Activated T-cell treated with anti-CD3 and anti-CD28 coated beads for 1 hour (primary cell): ENCODE measurements around the gene NDC1.
"Not testable (repeated sequence)": the region's sequence is repeated elsewhere in the genome, so short reads cannot be mapped to it uniquely, and the experiment has no call there.

Experiments used
- DNase-seq: peaks from one replicate; pipeline ENCODE4 v3.0.0-alpha.2; 2020; ENCODE audit warnings: low read depth

Gene NDC1

GRCh38 chr1:53822931-53823330 is 15.2 kb downstream of the NDC1 start:
- DNase-seq: no peak

DNA sequence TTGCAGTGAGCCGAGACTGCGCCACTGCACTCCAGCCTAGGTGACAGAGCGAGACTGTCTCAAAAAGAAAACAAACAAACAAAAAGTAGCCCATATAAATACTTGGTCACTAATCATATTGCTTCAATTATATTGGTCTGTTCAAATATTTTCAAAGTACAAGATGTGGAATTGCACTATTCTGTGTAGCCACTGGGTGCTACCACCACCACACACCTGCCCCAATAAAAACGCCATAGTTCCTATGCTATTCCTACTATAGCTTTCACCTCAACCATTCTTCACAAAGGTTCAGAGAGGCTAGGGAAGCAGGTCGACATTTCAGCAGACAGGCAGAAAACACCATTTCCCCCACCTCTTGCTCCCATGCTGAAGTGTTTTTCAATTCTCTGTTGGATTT is 16.7 kb downstream of the NDC1 start:
- no peak for DNase-seq

GRCh38 chr1:53819387-53819786 is 18.7 kb downstream of the NDC1 start:
- no peak for DNase-seq

- DNase-seq: not testable (repeated sequence)
Measured at GRCh38 chr1:53816584-53816983, 21.5 kb downstream of the NDC1 start.

DNA sequence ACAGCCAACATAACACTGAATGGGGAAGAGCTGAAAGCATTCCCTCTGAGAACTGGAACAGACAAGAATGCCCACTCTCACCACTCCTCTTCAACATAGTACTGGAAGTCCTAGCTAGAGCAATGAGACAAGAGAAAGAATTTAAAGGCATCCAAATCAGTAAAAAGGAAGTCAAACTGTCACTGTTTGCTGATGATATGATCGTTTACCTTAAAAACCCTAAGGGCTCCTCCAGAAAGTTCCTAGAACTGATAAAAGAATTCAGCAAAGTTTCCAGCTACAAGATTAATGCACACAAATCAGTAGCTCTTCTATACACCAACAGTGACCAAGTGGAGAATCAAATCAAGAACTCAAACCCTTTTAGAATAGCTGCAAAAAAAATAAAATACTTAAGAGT is 22.6 kb downstream of the NDC1 start:
- not testable (repeated sequence) for DNase-seq

- no peak for DNase-seq
Measured at GRCh38 chr1:53811414-53811851, 26.7 kb downstream of the NDC1 start.

DNA sequence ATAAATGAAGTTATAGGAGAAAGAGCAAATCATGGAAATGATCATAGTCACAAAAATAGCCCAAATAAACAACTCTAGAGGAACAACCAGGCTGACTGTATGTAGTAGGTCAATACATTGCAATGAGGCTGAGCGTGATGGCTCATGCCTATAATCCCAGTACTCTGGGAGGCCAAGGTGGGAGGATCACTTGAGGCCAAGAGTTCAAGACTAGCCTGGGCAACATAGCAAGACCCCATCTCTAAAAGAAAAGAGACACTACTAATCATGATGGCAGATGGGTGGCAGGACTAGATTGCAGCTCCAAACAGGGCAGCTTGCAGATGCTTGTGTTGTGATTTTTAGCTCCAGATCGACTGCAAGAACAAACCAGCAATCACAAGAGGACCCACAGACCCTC is 27.6 kb downstream of the NDC1 start:
- no peak for DNase-seq

DNA sequence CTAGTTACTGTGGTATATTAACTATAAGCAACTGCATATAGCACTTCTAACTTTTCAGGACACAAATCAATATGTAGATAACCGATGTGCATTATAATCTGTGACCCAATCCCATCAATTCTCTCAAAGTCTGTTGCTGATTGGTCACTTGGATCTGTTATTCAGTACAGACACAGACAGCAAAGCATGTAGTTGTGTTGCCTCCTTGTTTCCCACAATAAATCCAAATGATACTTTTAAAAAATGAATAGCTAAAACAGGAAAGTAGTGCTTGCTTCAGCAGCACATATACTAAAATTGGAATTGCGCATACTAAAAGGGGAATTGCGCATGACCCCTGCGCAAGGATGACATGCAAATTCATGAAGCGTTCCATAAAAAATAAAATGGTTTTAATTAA is 28.1 kb downstream of the NDC1 start:
- no peak for DNase-seq

- DNase-seq: no peak
Measured at GRCh38 chr1:53807916-53808315, 30.2 kb downstream of the NDC1 start.

DNA sequence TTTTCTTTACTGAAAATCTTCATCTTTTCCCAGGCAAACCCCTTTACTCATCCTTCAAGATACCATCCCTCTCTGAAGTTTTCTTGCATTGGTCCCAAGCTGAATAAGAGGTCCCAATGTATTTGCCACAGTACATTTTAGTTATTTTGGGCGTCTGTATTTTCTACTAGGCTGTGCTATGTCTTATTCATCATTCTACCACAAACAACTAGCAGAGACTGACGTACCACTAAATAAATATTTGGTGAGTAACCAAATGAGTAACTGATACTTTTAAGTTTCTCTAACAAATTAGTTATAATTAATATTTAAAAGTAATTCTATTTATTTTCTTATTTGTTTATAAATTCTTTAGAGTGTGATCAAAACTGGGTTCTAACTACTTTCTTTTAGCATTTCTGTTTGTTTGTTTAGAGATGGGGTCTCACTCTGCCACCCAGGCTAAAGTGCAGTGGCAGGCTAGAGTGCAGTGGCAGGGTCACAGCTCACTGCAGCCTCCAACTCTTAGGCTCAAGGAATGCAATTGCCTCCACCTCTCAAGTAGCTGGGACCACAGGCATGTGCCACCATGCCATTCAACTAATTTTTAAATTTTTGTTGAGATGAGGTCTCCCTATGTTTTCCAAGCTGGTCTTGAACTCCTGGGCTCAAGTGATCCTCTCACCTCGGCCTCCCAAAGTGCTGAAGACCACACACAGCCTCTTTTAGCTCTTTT is 33.1 kb downstream of the NDC1 start:
- DNase-seq: no peak

- no peak for DNase-seq
Measured at GRCh38 chr1:53804181-53804580, 33.9 kb downstream of the NDC1 start.

- DNase-seq: no peak
Measured at GRCh38 chr1:53800621-53801020, 37.5 kb downstream of the NDC1 start.

DNA sequence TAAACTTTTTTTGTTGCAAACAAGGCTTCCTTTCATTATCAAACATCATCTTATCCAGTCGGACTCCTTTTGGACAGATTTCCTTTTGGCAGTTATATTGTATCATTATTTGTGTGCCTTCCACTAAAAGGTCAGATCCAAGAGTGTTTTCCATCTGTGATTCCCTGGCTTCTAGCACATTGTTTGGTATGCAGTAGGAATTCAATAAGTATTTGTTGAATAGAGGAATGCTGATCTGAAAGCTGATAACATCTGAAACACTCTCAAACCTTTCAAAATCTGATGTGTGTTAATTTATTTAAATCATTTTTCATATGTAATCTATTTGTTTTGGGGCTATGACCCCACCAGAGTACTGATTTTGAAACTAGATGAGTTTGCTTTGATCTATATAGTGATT is 39.0 kb downstream of the NDC1 start:
- DNase-seq: no peak

DNA sequence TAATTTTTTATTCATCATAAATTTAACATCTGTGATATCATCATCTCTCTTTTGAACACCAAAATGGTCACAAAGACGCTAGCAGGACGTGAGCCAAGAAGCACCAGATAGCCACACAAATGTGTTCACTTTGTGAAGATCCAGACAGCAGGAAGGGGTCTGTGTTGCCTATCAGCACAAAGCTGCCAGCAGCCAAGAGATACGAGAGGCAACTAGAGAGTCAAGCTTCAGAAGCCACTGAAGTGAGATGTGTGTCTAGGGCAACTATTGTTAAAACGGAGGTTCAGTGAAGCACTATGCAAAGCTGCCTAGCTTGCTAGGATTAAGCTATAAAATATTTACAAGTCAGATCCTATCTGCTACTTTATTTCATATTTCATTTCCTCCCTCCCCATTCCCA is 45.3 kb downstream of the NDC1 start:
- no peak for DNase-seq

DNA sequence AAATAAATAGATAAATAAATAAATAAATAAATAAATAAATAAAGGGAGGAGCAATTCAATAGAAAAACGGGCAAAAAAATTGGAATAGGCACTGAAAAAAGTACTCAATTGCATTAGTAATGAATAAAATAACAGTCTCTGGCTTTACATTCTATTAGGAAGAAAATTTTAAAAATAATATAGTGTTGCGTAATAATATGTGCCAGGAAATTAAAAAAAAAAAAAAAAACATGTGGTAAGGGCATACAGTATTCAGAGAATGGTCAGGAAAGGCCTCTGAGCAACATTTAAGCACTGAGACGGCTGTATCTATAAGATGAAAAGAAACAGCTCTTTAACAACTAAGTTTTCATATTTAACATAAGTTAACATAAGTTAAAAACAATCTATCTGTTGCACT is 50.4 kb downstream of the NDC1 start:
- no peak for DNase-seq

GRCh38 chr1:53783056-53783455 is 55.0 kb downstream of the NDC1 start:
- no peak for DNase-seq

DNA sequence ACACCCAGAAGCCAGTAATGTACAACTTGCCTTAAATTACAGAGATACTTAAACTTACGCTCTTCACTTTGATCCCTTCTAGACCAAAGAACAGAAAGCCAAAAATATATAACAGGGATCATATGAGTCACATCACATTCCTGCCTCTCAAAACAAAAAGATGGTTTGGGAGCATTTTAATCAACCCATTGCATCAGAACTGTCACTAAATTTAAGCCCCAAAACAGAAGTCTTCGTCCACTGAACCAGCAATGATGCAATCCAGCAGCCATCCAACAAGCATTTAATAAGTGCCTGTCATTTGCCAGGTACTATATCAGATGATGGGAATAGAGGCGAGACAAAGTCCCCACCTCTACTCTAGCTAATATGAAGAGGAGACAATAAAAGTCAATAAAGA is 56.4 kb downstream of the NDC1 start:
- no peak for DNase-seq

DNA sequence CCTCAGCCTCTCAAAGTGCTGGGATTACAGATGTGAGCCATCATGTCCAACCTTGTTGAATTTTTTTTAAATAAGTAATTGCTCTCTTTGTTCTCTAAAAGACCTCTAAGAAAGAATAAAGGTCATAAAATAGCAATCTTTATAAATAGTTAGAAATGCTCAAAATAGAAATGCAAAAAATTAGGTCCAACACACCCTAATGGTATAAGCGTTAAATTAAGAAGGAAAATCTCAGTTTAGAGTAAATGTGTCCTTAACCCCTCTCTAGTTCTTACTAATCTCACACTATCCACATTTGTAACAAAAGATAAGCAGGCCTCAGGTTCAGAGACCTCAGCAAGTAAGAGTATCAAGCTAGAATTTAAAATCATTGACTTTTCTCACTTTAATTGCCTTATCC is 60.8 kb downstream of the NDC1 start:
- no peak for DNase-seq

DNA sequence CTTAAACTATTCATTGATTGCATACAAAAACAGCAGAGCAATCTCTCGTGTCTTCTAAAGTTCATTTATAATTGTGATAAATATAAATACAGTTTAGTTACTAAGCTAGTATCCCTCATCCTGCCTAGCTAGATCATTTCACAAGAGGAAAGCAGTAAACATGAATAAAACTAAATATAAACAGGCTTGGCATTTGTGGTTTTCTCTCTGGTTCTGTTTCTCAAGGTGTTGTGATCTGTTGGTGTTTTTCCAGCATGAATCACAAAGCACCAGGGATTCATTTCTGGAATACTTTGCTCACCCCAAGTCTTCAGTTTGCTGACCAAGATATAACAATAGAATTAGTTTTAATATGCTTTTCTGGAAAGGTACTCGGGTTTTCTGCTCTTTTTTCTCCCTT is 66.4 kb downstream of the NDC1 start:
- no peak for DNase-seq

DNA sequence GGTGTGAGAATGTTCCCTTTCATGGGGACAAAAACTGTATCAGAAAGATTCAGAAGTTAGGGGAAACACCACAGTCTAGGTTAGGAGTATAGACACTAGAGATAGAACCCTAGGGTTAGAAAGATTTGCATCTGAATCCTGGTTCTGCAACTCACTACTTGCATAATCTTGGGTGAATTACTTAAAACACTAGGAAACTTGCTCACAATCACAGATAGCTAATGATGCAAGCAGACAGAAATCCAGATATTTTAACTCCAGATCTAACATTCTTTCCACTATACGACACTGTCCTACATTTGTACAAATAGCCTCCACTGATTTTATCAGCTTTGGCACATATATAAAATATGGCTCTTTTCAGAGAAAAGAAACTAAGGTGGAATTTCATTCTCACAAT is 68.3 kb downstream of the NDC1 start:
- no peak for DNase-seq

GRCh38 chr1:53769184-53769583 is 68.9 kb downstream of the NDC1 start:
- DNase-seq: no peak

DNA sequence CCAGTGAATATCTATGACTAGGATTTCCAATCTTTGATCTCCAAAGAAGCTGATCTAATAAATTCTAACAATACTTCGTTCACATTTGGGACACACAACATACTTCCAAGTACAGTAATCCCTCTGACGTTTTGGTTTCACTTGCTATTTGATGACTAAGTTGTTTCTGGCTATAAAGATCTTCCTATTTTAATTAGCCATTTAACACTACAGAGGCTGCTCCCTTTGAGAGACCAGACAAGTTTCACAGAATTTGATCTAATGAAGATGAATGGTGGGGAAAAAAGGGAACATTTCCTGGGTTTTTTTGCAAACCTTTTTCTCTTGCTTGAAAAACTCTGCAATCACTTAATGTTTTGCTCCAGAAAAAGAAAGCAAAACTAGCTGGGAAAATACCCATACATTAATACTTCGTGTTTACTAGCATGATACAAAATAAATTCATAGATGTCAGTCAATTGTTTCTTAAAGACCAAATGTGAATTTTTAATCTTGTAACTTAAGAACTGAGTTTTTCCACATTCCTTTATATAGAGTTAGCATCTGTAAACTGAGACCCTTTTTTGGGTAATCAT is 71.2 kb downstream of the NDC1 start:
- no peak for DNase-seq

DNA sequence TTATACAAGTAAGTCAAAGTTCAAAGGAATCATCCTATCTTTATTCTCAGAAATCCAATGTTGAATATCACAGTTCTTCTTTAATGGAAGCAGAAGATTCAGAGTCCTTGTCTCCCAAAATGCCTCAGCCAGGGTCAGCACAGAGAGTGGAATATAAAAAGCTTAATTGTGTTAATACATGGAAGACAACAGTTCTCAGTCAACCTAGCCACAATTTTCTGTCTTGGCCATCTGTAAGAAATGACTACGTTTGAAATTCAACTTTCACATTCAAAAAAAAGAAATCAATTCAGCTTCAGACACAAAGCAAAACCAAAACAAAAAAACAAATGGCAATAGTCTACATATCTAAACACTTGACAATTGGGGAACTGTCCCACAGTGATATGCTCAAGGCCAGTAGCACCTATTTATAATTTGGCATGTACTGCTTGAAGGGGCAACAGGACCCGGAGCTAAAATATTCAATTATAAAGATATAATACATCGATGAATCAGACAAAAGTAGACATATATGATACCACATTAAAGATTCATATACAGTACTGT is 71.8 kb downstream of the NDC1 start:
- DNase-seq: no peak

- no peak for DNase-seq
Measured at GRCh38 chr1:53765657-53766056, 72.4 kb downstream of the NDC1 start.
